HCT116 (cell line): ENCODE results near the gene WASHC3.

Source experiments
- CTCF ChIP-seq, 3 experiments: fragments of 200-600 bp in 1 of 3; sonication (generic) in 1 of 3; IDR thresholded peaks in 2 of 3; conservative IDR thresholded peaks in 1 of 3; 2 replicates each; pipeline ENCODE4 v1.5.1; 2012 to 2017; ENCODE audit warnings: low read depth in 2 of 3, low read length in 2 of 3, antibody characterized with exemption in 1 of 3, borderline replicate concordance in 1 of 3, control low read depth in 1 of 3, mild to moderate bottlenecking in 1 of 3, mixed read lengths in 1 of 3, mixed run types in 1 of 3, moderate library complexity in 1 of 3; ENCODE audit not compliant: insufficient read depth in 1 of 3
- EZH2 ChIP-seq: fragments of 200-600 bp; sonication (generic); IDR thresholded peaks from 2 replicates; pipeline ENCODE4 v1.6.1; 2017; ENCODE audit warnings: antibody characterized with exemption, mixed run types
- JUND ChIP-seq: IDR thresholded peaks from 2 replicates; pipeline ENCODE4 v1.6.1; 2012
- POLR2A ChIP-seq: IDR thresholded peaks from 2 replicates; pipeline ENCODE4 v1.7.0; 2011; ENCODE audit warnings: borderline replicate concordance; ENCODE audit not compliant: insufficient read depth, insufficient read length; ENCODE audit errors: extremely low read depth
- SP1 ChIP-seq: IDR thresholded peaks from 2 replicates; pipeline ENCODE4 v1.6.1; 2012; ENCODE audit warnings: low read depth

- TF ChIP-seq CTCF (IDR thresholded peaks at IDR 0.05 in 2 of 3, conservative IDR thresholded peaks at IDR 0.05 in 1 of 3; ENCODE audit: borderline replicate concordance in 1 of 3, insufficient read depth in 1 of 3, low read depth in 2 of 3, low read length in 2 of 3) (no peak), POLR2A (no peak), JUND (no peak), EZH2 (no peak), SP1 (no peak)
Measured at GRCh38 chr12:102080842-102081241, 19.1 kb upstream of the WASHC3 start.
